Measurements from ENCODE around the gene MYNN.
"Not testable (repeated sequence)": the region's sequence is repeated elsewhere in the genome, so short reads cannot be mapped to it uniquely, and the experiment has no call there.

MYNN gene

GRCh38 chr3:169772897-169773816, at the start of gene MYNN:
TSS of gene MYNN (plus strand) at chr3:169773396. CDS start at chr3:169774296, 900 bp downstream.
- DNase-seq = peak; percentile 90 to 93

DNA sequence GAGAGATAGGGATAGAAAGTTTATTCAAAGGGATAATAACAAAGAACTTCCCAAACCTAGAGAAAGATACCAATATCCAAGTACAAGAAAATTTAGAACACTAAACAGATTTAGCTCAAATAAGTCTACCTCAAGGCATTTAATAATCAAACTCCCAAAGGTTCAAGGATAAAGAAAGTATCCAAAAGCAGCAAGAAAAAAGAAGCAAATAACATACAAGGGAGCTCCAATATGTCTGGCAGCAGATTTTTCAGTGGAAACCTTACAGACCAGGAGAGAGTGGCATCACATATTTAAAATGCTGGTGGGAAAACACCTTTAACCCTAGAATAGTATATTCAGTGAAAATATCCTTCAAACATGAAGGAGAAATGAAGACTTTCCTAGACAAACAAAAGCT, 41.3 kb upstream of the MYNN start:
- not testable (repeated sequence) for DNase-seq

DNA sequence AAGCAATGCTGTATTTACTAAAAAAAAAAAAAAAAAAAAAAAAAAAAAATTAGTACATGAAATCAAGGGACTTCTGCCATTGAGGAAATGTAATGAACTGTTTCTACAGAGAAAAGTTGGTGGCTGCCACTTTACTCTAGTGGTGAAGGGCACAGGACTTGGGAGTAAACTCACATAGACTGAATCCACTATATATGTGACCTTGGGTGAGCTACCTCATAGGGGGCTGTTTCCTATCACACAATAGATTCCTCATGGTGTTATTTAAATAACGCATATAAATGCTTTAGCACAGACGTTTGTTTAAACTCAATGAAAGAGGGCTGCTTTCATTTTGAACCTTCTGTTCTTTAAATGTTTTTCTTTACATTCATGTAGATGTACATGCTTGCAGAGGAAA, 34.1 kb upstream of the MYNN start:
- no peak for DNase-seq

GRCh38 chr3:169744366-169745054, 28.7 kb upstream of the MYNN start:
- no peak for DNase-seq

- no peak for DNase-seq
These were observed 26.3 kb upstream of the MYNN start for GRCh38 chr3:169746924-169747323.

GRCh38 chr3:169748670-169749069, 24.5 kb upstream of the MYNN start:
- no peak for DNase-seq

DNA sequence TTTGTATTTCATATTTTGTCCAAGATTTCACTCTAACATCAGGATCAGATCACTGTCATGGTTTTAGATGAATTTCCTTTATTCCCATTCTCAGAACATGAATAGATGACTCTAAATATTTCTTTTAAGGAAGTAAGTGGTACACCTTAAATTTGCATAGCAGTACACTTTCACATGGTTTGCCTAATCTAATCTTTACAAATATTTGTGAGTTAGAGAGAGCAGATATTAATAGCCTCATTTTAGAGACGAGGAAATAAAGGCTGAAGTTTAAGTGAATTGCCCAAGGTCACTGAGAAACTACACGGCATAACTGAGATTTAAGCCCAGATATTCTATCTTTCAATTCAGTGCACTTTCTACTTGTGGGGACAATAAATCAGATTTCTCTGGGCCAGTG, 22.5 kb upstream of the MYNN start:
- no peak for DNase-seq

DNA sequence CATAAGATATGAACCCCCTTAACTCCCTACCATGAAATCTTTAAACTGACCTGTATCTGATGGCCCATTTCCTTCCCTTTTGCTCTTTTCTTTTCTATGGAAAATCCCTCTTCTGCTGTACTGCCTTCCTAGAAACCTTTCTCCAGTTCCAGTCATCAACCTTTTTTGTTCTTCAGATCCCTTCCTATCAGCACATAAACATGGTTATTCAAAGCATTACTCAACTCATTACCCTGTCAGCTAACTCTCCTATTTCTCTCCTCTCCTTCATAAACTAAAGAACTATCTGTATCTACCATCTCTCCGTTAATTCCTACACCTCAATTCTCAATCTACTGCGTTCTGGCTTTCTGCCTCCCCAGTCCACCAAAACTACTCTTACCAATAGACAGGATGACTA, 21.3 kb upstream of the MYNN start:
- no peak for DNase-seq

DNA sequence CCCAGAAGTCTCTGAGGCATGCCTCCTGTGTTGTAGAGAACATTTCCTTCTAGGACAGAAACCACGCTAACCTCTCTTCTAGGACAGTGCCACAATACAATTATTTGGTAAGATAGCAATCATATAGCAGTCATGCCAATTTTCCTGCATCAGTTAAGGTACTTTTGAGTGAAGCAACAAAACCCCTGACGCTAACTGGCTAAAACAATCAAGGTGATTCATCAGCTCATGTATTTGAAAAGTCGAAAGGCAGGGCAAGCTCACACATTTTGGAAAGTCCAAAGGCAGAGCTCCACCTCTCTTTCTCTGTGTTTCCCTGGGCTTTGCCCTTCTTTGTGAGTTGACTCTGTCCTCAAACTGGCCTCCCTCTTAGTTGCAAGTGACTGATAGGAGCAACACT, 18.5 kb upstream of the MYNN start:
- DNase-seq = no peak

DNA sequence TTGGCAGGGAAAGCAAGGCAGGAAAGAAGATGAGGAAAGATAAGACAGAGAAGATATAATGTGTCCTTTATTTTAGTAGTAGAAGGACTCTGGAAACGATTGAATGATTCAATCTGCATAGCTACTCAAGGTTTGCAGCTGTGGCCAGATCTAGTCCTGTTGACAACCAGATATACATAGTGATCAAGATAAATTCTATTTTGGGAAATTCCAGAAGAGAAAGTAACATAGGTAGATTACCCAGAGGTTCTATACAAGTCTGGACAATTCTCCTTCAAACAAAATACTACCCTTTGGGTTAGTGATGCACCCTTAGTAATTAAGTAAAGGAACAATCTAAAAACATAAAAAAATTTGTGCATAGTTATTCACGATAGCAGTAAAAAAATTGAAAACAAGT, 17.7 kb upstream of the MYNN start:
- no peak for DNase-seq

DNA sequence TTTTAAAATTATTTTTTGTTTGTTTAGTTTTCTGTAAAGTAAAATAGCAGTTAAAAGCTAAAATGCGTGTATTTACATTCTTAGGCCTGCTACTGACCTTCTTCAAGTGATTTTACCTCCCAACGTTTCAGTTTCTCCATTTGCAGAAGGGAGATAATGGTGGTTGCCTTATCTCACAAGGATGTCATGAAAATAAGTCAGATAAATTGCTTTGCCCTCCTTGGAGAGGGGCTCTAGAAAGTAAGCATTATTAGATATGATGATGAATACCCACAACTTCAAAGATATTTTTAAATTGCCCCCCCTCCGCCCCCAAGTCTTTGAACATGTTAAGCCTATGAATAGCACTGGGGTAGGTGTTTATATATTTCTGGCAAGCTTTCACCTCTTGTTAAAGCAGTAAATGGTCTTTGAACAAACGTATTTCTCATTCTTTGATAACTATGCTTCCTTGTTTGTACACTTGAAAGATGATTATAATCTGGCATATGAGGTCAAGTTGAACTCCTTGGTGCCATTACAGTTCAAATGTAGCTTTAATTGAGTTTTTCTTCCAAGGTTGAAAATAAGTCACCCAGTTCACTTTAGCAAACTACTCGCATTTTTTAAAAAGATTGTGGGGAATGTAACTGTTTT, 14.7 kb upstream of the MYNN start:
- DNase-seq = no peak

DNA sequence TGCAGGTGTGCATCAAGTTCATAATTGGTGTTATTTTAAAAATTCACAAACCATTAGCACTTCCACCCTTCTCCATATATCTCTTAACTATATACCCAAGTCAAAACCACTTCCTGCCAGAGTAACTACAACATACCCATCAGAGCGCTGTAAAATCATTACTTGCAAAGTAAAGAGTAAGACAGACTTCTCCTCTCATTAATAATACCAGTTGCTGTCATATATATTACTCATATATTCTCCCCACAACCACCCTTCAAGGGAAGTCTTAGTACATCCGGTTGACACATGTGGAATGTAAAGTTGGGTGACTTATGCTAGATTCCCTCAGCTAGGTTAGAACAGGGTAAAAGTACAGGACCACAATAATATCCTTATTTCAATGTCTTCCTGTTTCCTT, 13.9 kb upstream of the MYNN start:
- no peak for DNase-seq

GRCh38 chr3:169760479-169760878, 12.7 kb upstream of the MYNN start:
- no peak for DNase-seq

- DNase-seq = peak in 1 of 2 experiments; percentile 53
These were observed 8.8 kb upstream of the MYNN start for GRCh38 chr3:169764312-169764881.

DNA sequence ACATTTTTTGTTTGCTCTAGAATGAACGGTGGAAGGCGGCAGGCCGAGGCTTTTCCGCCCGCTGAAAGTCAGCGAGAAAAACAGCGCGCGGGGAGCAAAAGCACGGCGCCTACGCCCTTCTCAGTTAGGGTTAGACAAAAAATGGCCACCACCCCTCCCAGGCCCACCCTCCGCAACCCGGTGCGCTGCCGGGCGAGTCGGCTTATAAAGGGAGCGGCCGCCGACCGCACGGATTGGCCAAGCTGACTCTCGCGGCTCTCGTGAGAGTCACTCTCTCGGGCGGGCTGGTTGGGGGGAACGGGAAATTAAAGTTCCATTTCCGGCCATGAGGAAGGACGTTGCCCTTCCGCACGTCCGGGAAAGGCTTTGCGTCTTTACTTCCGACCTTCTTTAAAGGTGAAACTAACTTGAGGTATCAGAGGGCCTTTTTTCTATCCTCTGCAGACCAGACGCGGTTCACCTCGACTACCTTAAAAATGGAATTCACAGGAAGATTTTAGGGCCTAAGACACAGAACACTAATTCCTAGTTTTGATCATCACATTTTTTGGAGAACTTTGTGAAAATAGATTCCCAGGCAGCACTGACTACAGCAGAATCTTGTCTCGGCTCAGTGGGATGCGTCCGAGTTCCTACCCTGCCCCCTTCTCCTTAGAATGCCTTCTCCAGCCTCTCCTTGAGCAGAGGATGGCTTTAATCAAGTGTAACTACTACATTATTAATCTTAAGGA, 8.1 kb upstream of the MYNN start, which contains the start of gene TERC:
TERC (minus strand) TSS at position 179 of the 731 bp plus-strand sequence.
- peak; percentile 70 to 96 for DNase-seq

DNA sequence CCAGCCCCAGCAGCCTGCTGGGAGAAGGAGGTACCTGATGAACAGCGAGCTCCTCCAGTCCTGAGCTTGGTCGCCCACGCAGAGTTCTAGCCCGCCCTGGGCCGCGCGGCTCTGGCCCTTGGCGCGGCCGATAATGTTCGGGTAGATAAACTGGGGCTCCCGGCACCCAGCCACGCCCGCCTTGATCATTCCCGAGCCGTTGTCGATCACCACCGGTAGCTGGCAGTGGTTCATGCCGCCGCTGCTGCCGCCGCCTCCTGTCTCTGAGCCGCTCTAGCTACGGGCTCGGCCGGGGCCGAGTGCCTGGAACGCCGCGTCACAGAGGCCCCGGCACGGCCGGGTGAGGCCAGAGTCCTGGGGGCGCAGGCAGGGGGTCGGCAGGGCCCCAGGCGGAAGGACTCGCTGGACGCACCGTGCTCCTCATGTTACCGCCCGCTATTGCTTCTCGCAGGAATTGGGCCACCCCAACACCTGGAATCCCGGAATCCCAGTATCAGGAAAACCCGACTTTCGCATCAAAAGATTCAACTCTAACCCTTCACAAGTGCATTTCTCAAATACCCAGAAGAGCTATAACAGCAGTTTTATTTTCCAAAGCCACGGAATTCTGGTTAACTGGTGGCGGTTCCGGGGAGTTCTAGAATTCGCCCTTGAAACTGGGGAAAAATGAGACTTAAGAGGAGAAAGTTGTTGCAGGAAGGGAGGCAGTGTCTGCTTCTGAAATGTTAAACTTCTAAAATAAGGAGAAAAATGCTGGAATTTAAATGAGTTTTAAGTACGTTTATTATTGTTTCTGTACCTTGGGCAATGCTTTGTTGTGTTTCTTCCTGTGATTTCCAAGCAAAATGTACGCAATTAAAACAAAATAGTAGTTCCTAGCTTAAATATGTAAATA, 3.7 kb upstream of the MYNN start, which contains the start of gene ACTRT3:
ACTRT3 (minus strand) TSS at position 275 of the 895 bp plus-strand sequence; CDS start at position 234, 41 bp downstream.
- peak; percentile 33 to 70 for DNase-seq

DNA sequence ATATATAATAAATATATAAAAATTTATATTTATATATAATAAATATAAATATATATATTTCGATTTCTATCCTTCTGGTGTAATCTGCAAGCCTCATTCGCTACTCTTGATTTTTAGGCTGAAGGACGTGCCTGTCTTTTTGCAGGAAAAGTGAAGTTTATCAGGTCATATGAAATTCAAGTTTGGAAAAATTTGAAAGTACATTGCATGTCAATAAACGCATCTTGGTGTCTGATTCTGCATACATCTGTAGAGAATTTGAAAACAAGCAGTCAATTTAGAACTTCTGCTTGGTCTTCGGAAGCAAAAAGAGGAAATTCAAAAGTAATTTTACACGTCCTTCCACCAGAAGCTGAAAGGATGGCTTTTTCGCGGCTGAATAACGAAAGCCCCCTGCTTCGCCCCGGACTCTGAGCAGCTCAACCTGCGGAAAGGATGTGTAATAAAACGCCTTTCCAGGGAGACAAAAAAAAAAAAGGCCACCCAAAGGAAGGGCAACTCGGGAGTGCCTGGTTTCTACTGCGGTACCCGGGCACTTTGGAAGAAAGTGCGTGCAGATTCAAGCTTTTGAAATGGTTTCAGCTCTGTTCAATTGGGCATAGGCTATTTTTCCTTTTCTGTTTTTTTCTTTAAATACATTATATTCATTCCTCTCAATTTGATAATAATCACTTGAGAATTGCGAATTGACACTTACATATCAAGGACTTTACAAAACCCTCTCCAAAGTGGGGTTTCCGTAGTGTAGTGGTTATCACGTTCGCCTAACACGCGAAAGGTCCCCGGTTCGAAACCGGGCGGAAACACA, 1.5 kb upstream of the MYNN start:
- peak; percentile 93 to 98 for DNase-seq

DNA sequence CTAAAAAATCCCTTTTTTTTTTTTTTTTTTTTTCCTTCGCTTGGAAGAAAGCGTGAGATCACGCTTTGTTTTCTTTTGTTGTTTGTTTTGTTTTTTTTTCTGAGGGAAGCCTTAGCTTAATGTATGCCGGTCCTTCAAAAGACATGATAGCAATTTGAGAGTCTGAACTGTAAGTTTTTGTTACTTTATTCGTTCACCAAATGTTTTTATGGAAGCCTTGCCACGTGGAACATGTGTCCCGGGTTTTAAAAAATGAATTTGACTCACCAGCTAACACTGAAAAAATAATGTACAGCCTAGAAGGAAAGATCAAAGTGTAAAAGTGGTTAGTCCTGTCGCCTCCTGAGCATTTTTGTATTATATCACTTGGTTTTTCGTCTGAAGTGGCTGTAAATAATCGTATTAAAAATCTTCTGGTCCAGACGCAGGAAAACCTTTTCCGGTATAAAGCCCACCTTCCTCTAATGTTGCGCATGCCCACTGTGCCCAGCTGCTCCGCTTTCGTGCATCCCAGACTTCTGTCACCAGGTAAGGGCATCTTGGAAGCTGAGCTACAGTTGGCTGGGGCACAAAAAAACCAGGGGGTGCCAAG, 795 bp upstream of the MYNN start:
- peak; percentile 87 to 88 for DNase-seq

DNA sequence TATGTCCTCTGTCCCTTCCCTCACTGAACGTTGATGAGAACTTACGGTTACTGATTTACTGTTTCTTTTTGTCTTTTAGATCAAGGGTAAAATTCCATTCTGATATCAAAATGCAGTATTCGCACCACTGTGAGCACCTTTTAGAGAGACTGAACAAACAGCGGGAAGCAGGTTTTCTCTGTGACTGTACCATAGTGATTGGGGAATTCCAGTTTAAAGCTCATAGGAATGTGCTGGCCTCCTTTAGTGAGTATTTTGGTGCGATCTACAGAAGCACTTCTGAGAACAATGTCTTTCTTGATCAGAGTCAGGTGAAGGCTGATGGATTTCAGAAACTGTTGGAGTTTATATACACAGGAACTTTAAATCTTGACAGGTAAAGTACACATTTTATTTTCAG, 990 bp downstream of the MYNN start:
- no peak for DNase-seq

GRCh38 chr3:169777822-169778221, 4.6 kb downstream of the MYNN start:
- DNase-seq = no peak
